Neural cell (in vitro differentiated cells): ENCODE measurements around the gene MAN1B1.

Experiments
- EP300 ChIP-seq: fragments of 450-650 bp; conservative IDR thresholded peaks from 2 replicates; pipeline ENCODE4 v1.6.1; 2014; ENCODE audit warnings: antibody characterized with exemption, mild to moderate bottlenecking, moderate library complexity; ENCODE audit not compliant: poor library complexity, severe bottlenecking
- EZH2 ChIP-seq: fragments of 200-600, 300-800 bp; shearing (Covaris generic), sonication (generic); IDR thresholded peaks from 2 replicates; pipeline ENCODE4 v1.6.1; 2014; ENCODE audit warnings: antibody characterized with exemption, low read length, borderline replicate concordance, mild to moderate bottlenecking; ENCODE audit not compliant: insufficient read depth, poor library complexity, severe bottlenecking
- MXI1 ChIP-seq: fragments of 450-650 bp; conservative IDR thresholded peaks from 2 replicates; pipeline ENCODE4 v1.6.1; 2014; ENCODE audit warnings: antibody characterized with exemption, mild to moderate bottlenecking; ENCODE audit not compliant: poor library complexity, severe bottlenecking
- POLR2AphosphoS5 ChIP-seq: IDR thresholded peaks from 2 replicates; pipeline ENCODE4 v1.6.1; 2012
- RAD21 ChIP-seq: fragments of 450-650 bp; conservative IDR thresholded peaks from 2 replicates; pipeline ENCODE4 v1.6.1; 2014; ENCODE audit warnings: antibody characterized with exemption, mild to moderate bottlenecking, moderate library complexity
- SMC3 ChIP-seq: fragments of 450-650 bp; conservative IDR thresholded peaks from 2 replicates; pipeline ENCODE4 v1.6.1; 2014; ENCODE audit warnings: antibody characterized with exemption, mild to moderate bottlenecking, moderate library complexity; ENCODE audit not compliant: poor library complexity
- TAF1 ChIP-seq: IDR thresholded peaks from 2 replicates; pipeline ENCODE4 v1.6.1; 2012; ENCODE audit warnings: low read depth
- TF ChIP-seq, protein P1 (sequence below): fragments of 450-650 bp; IDR thresholded peaks from 2 replicates; pipeline ENCODE4 v1.5.1; 2014; ENCODE audit warnings: antibody characterized with exemption, mild to moderate bottlenecking, moderate library complexity; ENCODE audit not compliant: poor library complexity, severe bottlenecking

DNA sequence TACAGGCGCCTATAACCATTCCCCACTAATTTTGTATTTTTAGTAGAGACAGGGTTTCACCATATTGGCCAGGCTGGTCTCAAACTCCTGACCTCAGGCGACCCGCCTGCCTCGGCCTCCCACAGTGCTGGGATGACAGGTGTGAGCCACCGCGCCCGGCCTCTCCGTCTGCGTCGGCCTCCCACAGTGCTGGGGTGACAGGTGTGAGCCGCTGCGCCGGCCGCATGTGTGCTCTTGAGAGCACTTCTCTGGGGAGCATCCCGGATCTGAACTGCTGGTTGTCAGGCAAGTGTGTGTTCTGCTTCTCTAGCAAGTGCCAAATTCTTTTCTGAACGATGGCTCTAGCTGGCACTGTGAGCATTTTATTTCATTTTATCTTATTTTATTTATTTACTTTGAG, 29.2 kb upstream of the MAN1B1 start:
- TF ChIP-seq, protein P1, sequence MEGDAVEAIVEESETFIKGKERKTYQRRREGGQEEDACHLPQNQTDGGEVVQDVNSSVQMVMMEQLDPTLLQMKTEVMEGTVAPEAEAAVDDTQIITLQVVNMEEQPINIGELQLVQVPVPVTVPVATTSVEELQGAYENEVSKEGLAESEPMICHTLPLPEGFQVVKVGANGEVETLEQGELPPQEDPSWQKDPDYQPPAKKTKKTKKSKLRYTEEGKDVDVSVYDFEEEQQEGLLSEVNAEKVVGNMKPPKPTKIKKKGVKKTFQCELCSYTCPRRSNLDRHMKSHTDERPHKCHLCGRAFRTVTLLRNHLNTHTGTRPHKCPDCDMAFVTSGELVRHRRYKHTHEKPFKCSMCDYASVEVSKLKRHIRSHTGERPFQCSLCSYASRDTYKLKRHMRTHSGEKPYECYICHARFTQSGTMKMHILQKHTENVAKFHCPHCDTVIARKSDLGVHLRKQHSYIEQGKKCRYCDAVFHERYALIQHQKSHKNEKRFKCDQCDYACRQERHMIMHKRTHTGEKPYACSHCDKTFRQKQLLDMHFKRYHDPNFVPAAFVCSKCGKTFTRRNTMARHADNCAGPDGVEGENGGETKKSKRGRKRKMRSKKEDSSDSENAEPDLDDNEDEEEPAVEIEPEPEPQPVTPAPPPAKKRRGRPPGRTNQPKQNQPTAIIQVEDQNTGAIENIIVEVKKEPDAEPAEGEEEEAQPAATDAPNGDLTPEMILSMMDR, result no peak
- TF ChIP-seq RAD21 (no peak), EP300 (no peak), POLR2AphosphoS5 (no peak), TAF1 (no peak), EZH2 (no peak), SMC3 (no peak), MXI1 (no peak)
